H1 (cell line): ENCODE measurements around the gene GPANK1.

Experiments used
- CHD1 ChIP-seq: IDR thresholded peaks from 2 replicates; pipeline ENCODE4 v1.6.1; 2012; ENCODE audit warnings: low read depth, low read length, improper control_type of control experiment
- CTCF ChIP-seq, 3 experiments: IDR thresholded peaks; 1 replicate in 2 of 3; 2 replicates in 1 of 3; pipeline versions ENCODE4 v1.5.1 to v1.6.1; 2011; ENCODE audit warnings: low read length in 3 of 3, mild to moderate bottlenecking in 3 of 3, inconsistent platforms in 2 of 3, low read depth in 1 of 3, moderate library complexity in 1 of 3; ENCODE audit not compliant: insufficient read depth in 1 of 3; ENCODE audit errors: control extremely low read depth in 1 of 3
- E2F6 ChIP-seq: IDR thresholded peaks from 2 replicates; pipeline ENCODE4 v1.6.1; 2012; ENCODE audit warnings: inconsistent platforms
- EP300 ChIP-seq, 2 experiments: IDR thresholded peaks; 1 replicate in 1 of 2; 2 replicates in 1 of 2; pipeline ENCODE4 v1.6.1; 2011 to 2012; ENCODE audit warnings: low read depth in 2 of 2, low read length in 2 of 2, mild to moderate bottlenecking in 2 of 2, borderline replicate concordance in 1 of 2, inconsistent platforms in 1 of 2, moderate library complexity in 1 of 2
- HDAC2 ChIP-seq, 2 experiments: fragments of 300-600 bp in 1 of 2; sonication (generic) in 1 of 2; IDR thresholded peaks; 2 replicates each; pipeline ENCODE4 v1.6.1; 2011 to 2012; ENCODE audit warnings: low read depth in 2 of 2, low read length in 2 of 2, mild to moderate bottlenecking in 2 of 2, moderate library complexity in 2 of 2, borderline replicate concordance in 1 of 2, inconsistent platforms in 1 of 2
- POLR2A ChIP-seq, 2 experiments: IDR thresholded peaks; 1 replicate in 1 of 2; 2 replicates in 1 of 2; pipeline ENCODE4 v1.6.1; 2011; ENCODE audit warnings: low read depth in 2 of 2, low read length in 2 of 2, mild to moderate bottlenecking in 2 of 2; ENCODE audit errors: control extremely low read depth in 1 of 2
- RNF2 ChIP-seq: fragments of 200-900, 300-1000 bp; sonication (generic); IDR thresholded peaks from 2 replicates; pipeline ENCODE4 v1.7.1; 2016; ENCODE audit warnings: borderline replicate concordance, low read depth, mild to moderate bottlenecking, antibody characterized with exemption, low read length; ENCODE audit not compliant: poor library complexity, severe bottlenecking; ENCODE audit errors: missing control alignments
- RXRA ChIP-seq: IDR thresholded peaks from 2 replicates; pipeline ENCODE4 v1.6.1; 2011; ENCODE audit warnings: low read depth, mild to moderate bottlenecking, low read length, moderate library complexity; ENCODE audit not compliant: insufficient read depth
- SP1 ChIP-seq: IDR thresholded peaks from 2 replicates; pipeline ENCODE4 v1.6.1; 2011; ENCODE audit warnings: low read depth, low read length
- SRF ChIP-seq: IDR thresholded peaks from 2 replicates; pipeline ENCODE4 v1.6.1; 2011; ENCODE audit warnings: mild to moderate bottlenecking, low read depth, low read length, moderate library complexity
- TAF1 ChIP-seq: IDR thresholded peaks from 2 replicates; pipeline ENCODE4 v1.6.1; 2011; ENCODE audit warnings: mild to moderate bottlenecking, low read depth, low read length

GRCh38 chr6:31657406-31658157, 7.2 kb downstream of the GPANK1 start:
- TF ChIP-seq E2F6 (no peak), SP1 (no peak), CTCF (IDR thresholded peaks at IDR 0.05; ENCODE audit: control extremely low read depth in 1 of 3, insufficient read depth in 1 of 3, low read depth in 1 of 3, low read length in 3 of 3) (no peak), POLR2A (IDR thresholded peaks at IDR 0.05; ENCODE audit: control extremely low read depth in 1 of 2, low read depth in 2 of 2, low read length in 2 of 2) (no peak), EP300 (IDR thresholded peaks at IDR 0.05; ENCODE audit: borderline replicate concordance in 1 of 2, low read depth in 2 of 2, low read length in 2 of 2) (no peak), HDAC2 (IDR thresholded peaks at IDR 0.05; ENCODE audit: borderline replicate concordance in 1 of 2, low read depth in 2 of 2, low read length in 2 of 2) (no peak), TAF1 (no peak), SRF (no peak), RNF2 (no peak), RXRA (no peak), CHD1 (no peak)
